GM12878 (cell line): Measurements from ENCODE around the gene ABHD6. TPM values are rescaled to one million over a fixed set of nuclear protein-coding genes. Genes with fewer than 3 reads are reported as not detected.

Experiments
- ATAC-seq: fragments of 200-7000 bp; cut with Tn5 transposase; 3 replicates; pipeline ENCODE4 v1.9.1; 2020; ENCODE audit warnings: mild to moderate bottlenecking, moderate library complexity
- BruUV-seq: library from RNA; stranded (reverse); fragments of 400-500 nt; replicated peaks from 2 replicates; lab custom pipeline; 2021; lab: Mats Ljungman, UMichigan
- CTCF ChIA-PET: fragments of 300-600 bp; sonication (Branson Sonifier 250); formaldehyde crosslinking; extraction: SDS; loops from one replicate; lab custom pipeline; 2021; ENCODE audit warnings: inconsistent platforms; lab: Yijun Ruan, JAX
- POLR2A ChIA-PET: fragments of 350-600 bp; formaldehyde crosslinking; extraction: SDS; loops from one replicate; lab custom pipeline; 2021; ENCODE audit warnings: inconsistent platforms; lab: Charles Lee
- RAD21 ChIA-PET: fragments of 300-600 bp; sonication (Branson Sonifier 250); formaldehyde crosslinking; loops from one replicate; lab custom pipeline; 2023; ENCODE audit warnings: antibody characterized with exemption; ENCODE audit not compliant: unreplicated experiment; lab: Charles Lee
- SMC1A ChIA-PET: fragments of 300-600 bp; sonication (Branson Sonifier 250); formaldehyde crosslinking; loops from one replicate; lab custom pipeline; 2023; ENCODE audit not compliant: unreplicated experiment, uncharacterized antibody; lab: Charles Lee
- DNase-seq: peaks from one replicate; pipeline ENCODE4 v3.0.0-alpha.2; 2011; ENCODE audit warnings: low read depth, low spot score
- FAIRE-seq: peaks from 3 replicates; lab custom pipeline; 2011; peaks lifted over from hg19 to GRCh38; lab: Jason Lieb, UNC
- H2AFZ ChIP-seq: 2 replicates; pipeline ENCODE4 v1.6.0; 2011; ENCODE audit warnings: low read depth, low read length, control low read depth; ENCODE audit not compliant: control insufficient read depth
- H3K27ac ChIP-seq: 2 replicates; pipeline ENCODE4 v1.5.1; 2011; ENCODE audit warnings: control low read depth; ENCODE audit not compliant: control insufficient read depth, insufficient read depth
- H3K27me3 ChIP-seq, 2 experiments: replicated peaks in 1 of 2; 2 replicates each; pipeline versions ENCODE4 v1.6.0 to v1.6.1; 2011; ENCODE audit warnings: low read length in 1 of 2; ENCODE audit not compliant: control insufficient read depth in 2 of 2, insufficient read depth in 2 of 2
- H3K36me3 ChIP-seq, 2 experiments: 2 replicates each; pipeline ENCODE4 v1.5.1; 2011; ENCODE audit warnings: low read length in 1 of 2; ENCODE audit not compliant: control insufficient read depth in 2 of 2, insufficient read depth in 2 of 2
- H3K4me1 ChIP-seq: 2 replicates; pipeline ENCODE4 v1.6.1; 2011; ENCODE audit warnings: mild to moderate bottlenecking, low read length, moderate library complexity, mixed read lengths; ENCODE audit not compliant: control insufficient read depth, insufficient read depth
- H3K4me2 ChIP-seq: 2 replicates; pipeline ENCODE4 v1.6.0; 2011; ENCODE audit warnings: control low read depth; ENCODE audit not compliant: control insufficient read depth, insufficient read depth
- H3K4me3 ChIP-seq: fragments of 200-600 bp; sonication (generic); 2 replicates; pipeline ENCODE4 v1.5.1; 2016
- H3K79me2 ChIP-seq: 2 replicates; pipeline ENCODE4 v1.6.0; 2011; ENCODE audit warnings: low read length; ENCODE audit not compliant: control insufficient read depth, insufficient read depth
- H3K9ac ChIP-seq: 2 replicates; pipeline ENCODE4 v1.8.0; 2011; ENCODE audit warnings: low read length, control low read depth, mixed read lengths; ENCODE audit not compliant: control insufficient read depth, insufficient read depth
- H3K9me3 ChIP-seq: replicated peaks from 3 replicates; pipeline ENCODE4 v1.5.1; 2011; ENCODE audit warnings: mild to moderate bottlenecking, low read length; ENCODE audit not compliant: control insufficient read depth, insufficient read depth
- H4K20me1 ChIP-seq: 2 replicates; pipeline ENCODE4 v1.6.0; 2011; ENCODE audit not compliant: control insufficient read depth, insufficient read depth
- ASH2L ChIP-seq: fragments of 300-600, 200-600 bp; sonication (generic); IDR thresholded peaks from 2 replicates; pipeline ENCODE4 v1.6.1; 2017; ENCODE audit warnings: low read depth, mild to moderate bottlenecking, borderline replicate concordance
- IRF4 ChIP-seq: IDR thresholded peaks from 2 replicates; pipeline ENCODE4 v1.6.1; 2011; ENCODE audit warnings: low read depth, low read length
- MEF2B ChIP-seq: fragments of 450-650 bp; IDR thresholded peaks from 2 replicates; pipeline ENCODE4 v1.6.1; 2018; ENCODE audit warnings: mild to moderate bottlenecking, moderate library complexity; ENCODE audit not compliant: partially characterized antibody, poor library complexity, severe bottlenecking
- PAX8 ChIP-seq: fragments of 450-650 bp; IDR thresholded peaks from 2 replicates; pipeline ENCODE4 v1.6.1; 2017; ENCODE audit warnings: mild to moderate bottlenecking, moderate library complexity
- RBBP5 ChIP-seq: fragments of 200-600 bp; sonication (generic); conservative IDR thresholded peaks from 2 replicates; pipeline ENCODE4 v1.6.1; 2016
- SREBF2 ChIP-seq: IDR thresholded peaks from 2 replicates; pipeline ENCODE4 v1.6.1; 2012; ENCODE audit warnings: mild to moderate bottlenecking, low read length
- TCF12 ChIP-seq: IDR thresholded peaks from 2 replicates; pipeline ENCODE4 v1.6.1; 2011; ENCODE audit warnings: low read depth, mild to moderate bottlenecking, low read length
- YY1 ChIP-seq: IDR thresholded peaks from 2 replicates; pipeline ENCODE4 v1.6.1; 2011; ENCODE audit warnings: low read depth, mild to moderate bottlenecking, low read length
- ZBED1 ChIP-seq: IDR thresholded peaks from 2 replicates; pipeline ENCODE4 v1.6.1; 2016; ENCODE audit warnings: borderline replicate concordance
- WGBS: methylation state at CpG from one replicate; pipeline ENCODE4 v1.1.6; 2016; ENCODE audit warnings: low lambda C conversion rate; ENCODE audit not compliant: insufficient replicate concordance, insufficient coverage; ENCODE audit errors: missing lambda C conversion rate; 5-methylcytosine and 5-hydroxymethylcytosine counted together
- in situ Hi-C: fragments of 300-500 bp; cut with MboI; formaldehyde crosslinking; loops from 9 replicates; pipeline ENCODE4 v1.14.3; 2018; ENCODE audit warnings: mixed read lengths
- intact Hi-C: fragments of 100-400 bp; cut with micrococcal nuclease; formaldehyde crosslinking; loops from one replicate; pipeline ENCODE4 v1.14.2; 2022; ENCODE audit not compliant: unreplicated experiment
- polyA plus RNA-seq, 11 experiments: library from polyadenylated mRNA; depleted of rRNA in 4 of 11; unstranded in 6 of 11; stranded (reverse) in 5 of 11; fragments of >200 nt; fragmentation: Nextera tagmentation in 4 of 11; fragmentation: Illumina TruSeq in 1 of 11; extraction: Ambion mirVana in 4 of 11; extraction: Trizol in 1 of 11; gene quantifications; 1 replicate in 1 of 11; 2 replicates in 10 of 11; pipeline versions ENCODE4 v1.2.1 to v1.2.3, GENCODE V29; 2011 to 2016; ENCODE audit warnings: inconsistent platforms in 2 of 11, missing spikeins in 2 of 11, low read depth in 1 of 11
- total RNA-seq, 4 experiments: library from RNA; depleted of rRNA in 3 of 4; stranded (reverse); fragments of >200 nt in 3 of 4; fragmentation: Illumina TruSeq in 1 of 4; extraction: Trizol in 1 of 4; gene quantifications; 2 replicates each; pipeline versions ENCODE4 v1.2.1 to v1.2.3, GENCODE V29; 2013 to 2021
- TF ChIP-seq, protein P1 (sequence below): fragments of 450-650 bp; formaldehyde crosslinking; IDR thresholded peaks from 2 replicates; pipeline ENCODE4 v1.4.0; 2022; ENCODE audit warnings: mild to moderate bottlenecking, moderate library complexity

The ABHD6 gene
- total and polyA plus RNA-seq, 10 of the 15 experiments (the other 5 are each of a cell fraction or from before 2014, with no cell fraction given) = 1.4 to 33.2 (median 3.2) TPM

DNA sequence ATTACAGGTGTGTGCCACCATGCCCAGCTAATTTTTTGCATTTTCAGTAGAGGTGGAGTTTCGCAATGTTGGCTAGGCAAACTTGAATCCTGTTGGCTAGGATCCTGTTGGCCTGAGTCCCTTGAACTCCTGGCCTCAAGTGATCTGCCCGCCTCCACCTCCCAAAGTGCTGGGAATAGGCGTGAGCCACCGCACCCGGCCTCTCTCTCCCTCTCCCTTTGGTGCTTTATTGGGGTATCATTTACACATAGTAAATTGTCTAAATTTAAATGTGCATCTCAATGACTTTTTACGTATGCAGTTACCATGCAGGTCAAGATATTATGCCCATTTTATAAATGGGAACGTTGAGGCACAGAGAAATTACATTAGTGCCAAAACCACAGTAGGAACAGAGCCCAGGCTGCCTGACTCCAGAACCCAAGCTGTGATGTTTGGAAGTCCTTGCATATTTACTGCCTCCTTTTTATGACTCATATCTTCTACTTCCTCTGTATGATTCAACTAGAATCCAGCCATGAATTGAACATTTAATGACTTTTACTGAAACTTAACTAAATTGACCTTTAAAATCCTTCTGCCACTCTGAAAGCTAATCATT, 34.4 kb downstream of the ABHD6 start:
- no peak overlapping the region for H3K4me3 ChIP-seq

More for the DNA sequence above, 34.4 kb downstream of the ABHD6 start:
- BruUV-seq = no TSS peak
- DNase-seq (no peak), FAIRE-seq (no peak), ATAC-seq (no peak)
- H3K36me3 ChIP-seq = peaks cover 0 to 6% of the 10 kb centered on the region in 2 experiments; a peak in 3 of 4 replicates
- CTCF ChIA-PET = interaction anchor here (0.7 to 1.6 kb wide), 4 partner anchors 12 to 331 kb away, joined by 3 to 4 read pairs (median 4); no protein-coding TSS in a partner anchor
- H3K9me3 ChIP-seq = no peaks in the 10 kb centered on the region
- POLR2A ChIA-PET = interaction anchor here (0.6 to 1.3 kb wide), 3 partner anchors 35 to 179 kb away, joined by 3 to 6 read pairs (median 3); partner anchors contain the start of gene HTD2
- no peaks in the 10 kb centered on the region for H3K4me1 ChIP-seq
- H3K27ac ChIP-seq = no peak overlapping the region
- no peaks in the 10 kb centered on the region for H4K20me1 ChIP-seq
- intact Hi-C loops = no loop called here
- RAD21 ChIA-PET = no interaction called here
- TF ChIP-seq ZBED1 = no peak
- TF ChIP-seq MEF2B = no peak
- no peak for TF ChIP-seq SREBF2
- no peak for TF ChIP-seq PAX8
- TF ChIP-seq YY1 = no peak
- TF ChIP-seq, protein P1, sequence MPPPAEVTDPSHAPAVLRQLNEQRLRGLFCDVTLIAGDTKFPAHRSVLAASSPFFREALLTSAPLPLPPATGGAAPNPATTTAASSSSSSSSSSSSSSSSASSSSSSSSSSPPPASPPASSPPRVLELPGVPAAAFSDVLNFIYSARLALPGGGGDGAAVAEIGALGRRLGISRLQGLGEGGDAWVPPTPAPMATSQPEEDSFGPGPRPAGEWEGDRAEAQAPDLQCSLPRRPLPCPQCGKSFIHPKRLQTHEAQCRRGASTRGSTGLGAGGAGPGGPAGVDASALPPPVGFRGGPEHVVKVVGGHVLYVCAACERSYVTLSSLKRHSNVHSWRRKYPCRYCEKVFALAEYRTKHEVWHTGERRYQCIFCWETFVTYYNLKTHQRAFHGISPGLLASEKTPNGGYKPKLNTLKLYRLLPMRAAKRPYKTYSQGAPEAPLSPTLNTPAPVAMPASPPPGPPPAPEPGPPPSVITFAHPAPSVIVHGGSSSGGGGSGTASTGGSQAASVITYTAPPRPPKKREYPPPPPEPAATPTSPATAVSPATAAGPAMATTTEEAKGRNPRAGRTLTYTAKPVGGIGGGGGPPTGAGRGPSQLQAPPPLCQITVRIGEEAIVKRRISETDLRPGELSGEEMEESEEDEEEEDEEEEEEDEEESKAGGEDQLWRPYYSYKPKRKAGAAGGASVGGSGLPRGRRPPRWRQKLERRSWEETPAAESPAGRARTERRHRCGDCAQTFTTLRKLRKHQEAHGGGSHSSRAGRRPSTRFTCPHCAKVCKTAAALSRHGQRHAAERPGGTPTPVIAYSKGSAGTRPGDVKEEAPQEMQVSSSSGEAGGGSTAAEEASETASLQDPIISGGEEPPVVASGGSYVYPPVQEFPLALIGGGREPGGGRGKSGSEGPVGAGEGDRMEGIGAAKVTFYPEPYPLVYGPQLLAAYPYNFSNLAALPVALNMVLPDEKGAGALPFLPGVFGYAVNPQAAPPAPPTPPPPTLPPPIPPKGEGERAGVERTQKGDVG (CRISPR knock-in tag) = no peak
- TF ChIP-seq TCF12 = no peak
- TF ChIP-seq IRF4 = no peak
- TF ChIP-seq RBBP5 = no peak
- TF ChIP-seq ASH2L = no peak
- WGBS = 70% methylated on average over 7 of the region's 7 CpGs
- no peaks in the 10 kb centered on the region for H3K79me2 ChIP-seq
- no peak overlapping the region for H2AFZ ChIP-seq
- SMC1A ChIA-PET = interaction anchor here (1.0 to 3.7 kb wide), 5 partner anchors 9 to 83 kb away, joined by 3 to 14 read pairs (median 3); no protein-coding TSS in a partner anchor
- H3K9ac ChIP-seq = no peak overlapping the region
- no peaks in the 10 kb centered on the region for H3K27me3 ChIP-seq
- no peak overlapping the region for H3K4me2 ChIP-seq
- in situ Hi-C loops = no loop called here
